Lower lobe of right lung (tissue), 2 donors: ENCODE data around the gene DDX25. TPM values are rescaled to one million over a fixed set of nuclear protein-coding genes. Genes with fewer than 3 reads are reported as not detected.

Experiments
- ATAC-seq, 2 donors: fragments of 200-7000 bp; cut with Tn5 transposase; one replicate each; pipeline ENCODE4 v1.9.1; 2020 to 2022; ENCODE audit warnings: mild to moderate bottlenecking in 2 of 2, moderate library complexity in 2 of 2
- DNase-seq: peaks from one replicate; pipeline ENCODE4 v3.0.0-alpha.2; 2020
- H3K27ac ChIP-seq: fragments of 200-600 bp; one replicate; pipeline ENCODE4 v1.8.0; 2022
- H3K27me3 ChIP-seq: fragments of 200-600 bp; one replicate; pipeline ENCODE4 v1.8.0; 2022; ENCODE audit warnings: low read depth
- H3K36me3 ChIP-seq: fragments of 200-600 bp; one replicate; pipeline ENCODE4 v1.8.0; 2022; ENCODE audit warnings: mild to moderate bottlenecking
- H3K4me1 ChIP-seq: fragments of 200-600 bp; one replicate; pipeline ENCODE4 v1.8.0; 2022
- H3K4me3 ChIP-seq: fragments of 200-600 bp; one replicate; pipeline ENCODE4 v1.8.0; 2022; ENCODE audit warnings: mild to moderate bottlenecking
- H3K9me3 ChIP-seq: fragments of 200-600 bp; one replicate; pipeline ENCODE4 v1.8.0; 2022
- intact Hi-C: fragments of 100-400 bp; cut with DNase I; formaldehyde crosslinking; loops from one replicate; pipeline ENCODE4 v1.11.0; 2022
- total RNA-seq: library from RNA; stranded (reverse); fragmentation: NEBNext Ultra II Directional; extraction: Animal tissue kit (Norgen Biotek cat#: 25700); gene quantifications from one replicate; pipeline ENCODE4 v1.2.1, GENCODE V29; 2021
- TF ChIP-seq, protein P1 (sequence below): fragments of 200-600 bp; IDR thresholded peaks from one replicate; pipeline ENCODE4 v1.8.0; 2022; ENCODE audit warnings: antibody characterized with exemption, mild to moderate bottlenecking
- donor health status: DM: no; HTN: yes; CAD: no; lungs with severe emphysema.

The DDX25 gene
- total RNA-seq, 1 donor from 2014 or later, result not detected

DNA sequence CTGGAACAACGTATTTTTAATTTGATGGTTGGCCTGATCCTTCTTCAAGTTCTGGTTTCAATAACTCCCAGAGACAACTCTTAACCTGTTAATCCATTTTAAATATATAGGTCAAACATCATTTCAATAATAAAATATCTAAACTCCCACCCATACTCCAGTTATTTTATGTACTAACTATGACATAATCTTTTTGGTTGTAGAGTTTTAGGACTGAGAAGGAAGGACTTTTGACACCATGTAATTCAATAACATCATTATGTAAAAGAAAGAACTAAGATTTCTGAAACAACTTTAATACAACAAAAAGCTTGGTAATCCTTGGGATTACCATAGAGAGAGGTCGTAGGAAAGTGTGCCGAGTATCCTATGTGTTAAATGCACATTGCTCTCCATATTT is 73.0 kb downstream of the DDX25 start:
- Histone ChIP-seq H3K36me3 (no peaks in the 10 kb centered on the region), H3K4me3 (no peak overlapping the region), H3K27me3 (no peaks in the 10 kb centered on the region), H3K4me1 (no peaks in the 10 kb centered on the region), H3K9me3 (no peaks in the 10 kb centered on the region), H3K27ac (no peak overlapping the region)
- no peak for ATAC-seq
- no peak for DNase-seq
- TF ChIP-seq, protein P1, sequence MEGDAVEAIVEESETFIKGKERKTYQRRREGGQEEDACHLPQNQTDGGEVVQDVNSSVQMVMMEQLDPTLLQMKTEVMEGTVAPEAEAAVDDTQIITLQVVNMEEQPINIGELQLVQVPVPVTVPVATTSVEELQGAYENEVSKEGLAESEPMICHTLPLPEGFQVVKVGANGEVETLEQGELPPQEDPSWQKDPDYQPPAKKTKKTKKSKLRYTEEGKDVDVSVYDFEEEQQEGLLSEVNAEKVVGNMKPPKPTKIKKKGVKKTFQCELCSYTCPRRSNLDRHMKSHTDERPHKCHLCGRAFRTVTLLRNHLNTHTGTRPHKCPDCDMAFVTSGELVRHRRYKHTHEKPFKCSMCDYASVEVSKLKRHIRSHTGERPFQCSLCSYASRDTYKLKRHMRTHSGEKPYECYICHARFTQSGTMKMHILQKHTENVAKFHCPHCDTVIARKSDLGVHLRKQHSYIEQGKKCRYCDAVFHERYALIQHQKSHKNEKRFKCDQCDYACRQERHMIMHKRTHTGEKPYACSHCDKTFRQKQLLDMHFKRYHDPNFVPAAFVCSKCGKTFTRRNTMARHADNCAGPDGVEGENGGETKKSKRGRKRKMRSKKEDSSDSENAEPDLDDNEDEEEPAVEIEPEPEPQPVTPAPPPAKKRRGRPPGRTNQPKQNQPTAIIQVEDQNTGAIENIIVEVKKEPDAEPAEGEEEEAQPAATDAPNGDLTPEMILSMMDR, result no peak
- intact Hi-C loops, result no loop called here

DNA sequence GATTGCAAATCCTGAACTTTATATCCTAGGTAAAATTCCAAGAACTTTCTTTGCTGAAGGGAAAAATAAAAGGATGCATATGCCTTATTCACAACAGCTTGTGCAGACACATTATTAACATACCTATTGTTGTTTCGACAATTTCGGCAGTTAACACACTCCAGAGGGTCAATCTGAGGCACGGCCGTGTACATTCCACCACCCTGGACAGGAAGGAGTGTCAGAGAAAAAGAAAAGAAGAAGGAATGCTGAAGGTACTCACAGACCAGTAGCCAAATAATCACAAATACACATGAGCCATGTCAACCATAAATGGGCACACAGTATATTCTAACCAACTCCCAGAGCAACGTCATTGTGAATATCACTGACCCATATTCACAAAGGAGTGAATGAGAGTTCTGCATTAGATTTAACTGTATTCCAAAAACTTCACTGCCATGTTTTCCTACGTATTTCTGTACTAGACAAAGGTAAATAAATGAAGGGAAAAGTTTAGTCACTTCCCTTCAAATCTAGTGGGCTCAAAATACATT is 73.9 kb downstream of the DDX25 start:
- DNase-seq, result no peak
- TF ChIP-seq, protein P1, result no peak
- Histone ChIP-seq H3K27ac (no peak overlapping the region), H3K36me3 (no peaks in the 10 kb centered on the region), H3K9me3 (no peaks in the 10 kb centered on the region), H3K27me3 (no peaks in the 10 kb centered on the region), H3K4me1 (no peaks in the 10 kb centered on the region), H3K4me3 (no peak overlapping the region)
- intact Hi-C loops, result no loop called here
- ATAC-seq, result no peak

Other genes with a start within 250 kb of the DDX25 start
- gene ACRV1, start 223.7 kb upstream of the DDX25 start, total RNA-seq, result not detected
- not detected for gene PATE1, start 158.2 kb upstream of the DDX25 start, total RNA-seq
- not detected for gene PATE2, start 125.7 kb upstream of the DDX25 start, total RNA-seq
- not detected for gene PATE3, start 116.4 kb upstream of the DDX25 start, total RNA-seq
- not detected for gene PATE4, start 71.2 kb upstream of the DDX25 start, total RNA-seq
- gene HYLS1, start 16.8 kb upstream of the DDX25 start, total RNA-seq, result 4.5 TPM
- gene PUS3, start 1.3 kb upstream of the DDX25 start, total RNA-seq, result 10.0 TPM
- not detected for gene VSIG10L2, start 41.5 kb downstream of the DDX25 start, total RNA-seq
- 18.5 TPM for gene CDON, start 158.4 kb downstream of the DDX25 start, total RNA-seq